ENCODE data around the gene ADO.
A peak's percentile ranks its signal among the peaks of the same experiment; 100 is the strongest.

Gene ADO

DNA sequence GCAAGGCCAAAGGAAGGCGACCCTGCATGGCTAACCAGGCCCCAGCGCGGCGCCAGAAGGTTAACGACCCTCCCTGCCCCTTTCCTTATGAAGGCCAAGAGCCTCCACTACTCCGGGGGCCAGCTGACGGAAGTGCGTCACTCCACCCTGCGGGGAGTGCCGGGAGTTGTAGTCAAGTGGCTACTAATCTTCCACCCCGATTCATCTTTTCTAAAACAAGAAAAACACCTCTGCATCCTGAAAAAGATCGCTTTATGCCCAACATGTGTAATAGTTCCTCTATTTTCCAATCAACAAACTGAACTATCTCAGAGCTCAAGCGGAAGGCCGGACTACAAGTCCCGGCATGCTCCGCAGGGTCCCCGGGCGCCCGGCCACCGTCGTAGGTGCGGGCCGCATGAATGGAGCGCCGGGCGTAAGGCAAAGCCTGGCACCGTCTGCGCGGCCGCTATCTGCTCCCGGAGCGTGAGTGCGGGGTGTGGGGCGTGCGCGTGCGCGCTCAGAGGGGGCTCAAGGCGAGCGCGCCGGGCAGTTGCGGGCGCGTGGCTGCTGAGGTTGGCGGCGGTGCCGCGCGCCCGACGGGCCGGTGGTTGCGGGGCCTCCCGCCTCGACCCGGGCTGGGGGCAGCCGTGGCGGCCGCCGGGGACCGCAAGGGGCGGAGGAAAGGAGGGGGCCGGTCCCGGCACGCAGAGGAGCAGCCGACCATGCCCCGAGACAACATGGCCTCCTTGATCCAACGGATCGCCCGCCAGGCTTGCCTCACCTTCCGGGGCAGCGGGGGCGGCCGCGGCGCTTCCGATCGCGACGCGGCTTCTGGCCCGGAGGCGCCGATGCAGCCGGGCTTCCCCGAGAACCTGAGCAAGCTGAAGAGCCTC, at the start of gene ADO:
Gene ADO (plus strand): TSS at position 365 of the 875 bp plus-strand sequence. CDS start 340 bp downstream, at position 705.
- no peaks in the 10 kb centered on the region for H3K9me3 ChIP-seq (ENCODE audit: control insufficient read depth in 2 of 2, low read length in 2 of 2)
- peak within 1 kb of the TSS; percentile 90 to 92 for H3K9ac ChIP-seq (ENCODE audit: low read length in 2 of 2)
- H3K4me3 ChIP-seq (ENCODE audit: low read length in 2 of 2) = peak within 1 kb of the TSS; percentile 83 to 96
- H3K4me1 ChIP-seq (ENCODE audit: control insufficient read depth, insufficient read depth, low read length) = peaks cover 17% of the 10 kb centered on the region
- H3K27me3 ChIP-seq (ENCODE audit: control insufficient read depth in 1 of 2, insufficient read depth in 2 of 2, low read length in 2 of 2) = no peaks in the 10 kb centered on the region
- no peaks in the 10 kb centered on the region for H3K36me3 ChIP-seq (ENCODE audit: control insufficient read depth in 2 of 2, insufficient read depth in 2 of 2, low read length in 2 of 2)
- H3K27ac ChIP-seq (ENCODE audit: low read length) = peak within 1 kb of the TSS; percentile 95

DNA sequence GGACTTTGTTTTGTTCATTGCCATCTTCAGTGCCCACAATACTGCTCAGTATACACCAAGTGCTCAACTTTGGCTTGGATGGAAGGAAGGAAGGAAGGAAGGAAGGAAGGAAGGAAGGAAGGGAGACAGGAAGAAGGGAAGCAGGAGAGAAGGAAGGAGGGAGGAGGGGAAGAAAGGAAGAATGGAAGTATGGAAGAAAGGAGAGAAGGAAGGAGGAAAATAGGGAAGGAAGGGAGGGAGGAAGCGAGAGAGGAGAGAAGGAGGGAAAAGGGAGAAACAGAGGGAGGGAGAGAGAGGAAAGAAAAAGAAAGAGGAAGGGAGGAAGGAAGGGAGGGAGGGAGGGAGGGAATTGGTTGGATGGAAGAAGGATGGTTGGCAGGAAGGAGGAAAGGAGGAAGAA, 49.6 kb upstream of the ADO start:
- Histone ChIP-seq H3K27ac (ENCODE audit: low read length) (no peak overlapping the region), H3K9ac (ENCODE audit: low read length in 2 of 2) (no peak overlapping the region), H3K4me1 (ENCODE audit: control insufficient read depth, insufficient read depth, low read length) (peaks cover 3% of the 10 kb centered on the region)

DNA sequence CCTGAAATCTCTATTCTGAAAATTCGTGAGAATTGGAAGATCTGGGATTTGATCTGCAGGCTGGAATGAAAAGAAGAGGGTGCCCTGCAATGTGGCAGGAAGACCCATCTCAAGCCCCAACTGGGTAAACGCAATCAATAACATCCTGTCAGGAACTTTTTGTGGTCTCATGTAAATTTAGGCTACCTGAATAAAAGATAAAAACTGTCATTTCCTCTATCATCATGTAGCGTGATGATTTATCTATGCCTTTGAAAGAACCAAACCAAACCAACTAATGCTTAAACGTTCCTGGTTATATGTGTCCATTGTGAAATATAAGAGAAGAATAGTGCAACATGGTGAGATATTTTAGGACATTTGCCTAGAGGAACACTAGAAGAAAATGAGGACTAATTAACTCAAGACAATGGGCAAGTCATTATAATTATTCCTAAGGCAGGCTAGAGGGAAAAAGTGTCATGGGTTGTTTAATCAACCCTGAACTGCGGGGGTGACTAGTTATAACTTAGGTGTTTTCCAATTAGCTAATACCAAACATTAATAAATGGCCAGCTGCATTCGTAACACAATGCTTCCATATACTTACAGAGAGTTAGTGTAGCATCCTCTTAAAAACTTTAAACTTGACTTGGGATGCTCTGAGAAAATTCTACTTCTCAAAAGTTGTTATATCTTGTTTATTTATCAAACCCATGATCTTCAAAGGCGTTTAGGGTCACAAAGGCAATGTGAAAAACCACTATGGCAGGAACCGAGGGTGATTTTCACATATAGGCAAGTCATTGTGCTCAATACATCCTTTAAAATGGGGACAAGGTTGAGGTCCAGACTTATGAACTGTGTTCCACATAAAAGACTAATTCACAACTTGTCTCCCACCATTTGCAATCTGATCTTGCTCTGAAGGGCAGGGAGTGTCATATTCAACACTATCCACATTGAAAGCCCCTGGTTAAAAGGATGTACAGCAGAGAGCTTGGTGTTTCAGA, 48.6 kb upstream of the ADO start:
- H3K27me3 ChIP-seq (ENCODE audit: control insufficient read depth in 1 of 2, insufficient read depth in 2 of 2, low read length in 2 of 2) = no peaks in the 10 kb centered on the region
- peaks cover 3% of the 10 kb centered on the region for H3K4me1 ChIP-seq (ENCODE audit: control insufficient read depth, insufficient read depth, low read length)
- H3K4me3 ChIP-seq (ENCODE audit: low read length in 2 of 2) = no peak overlapping the region
- no peak overlapping the region for H3K9ac ChIP-seq (ENCODE audit: low read length in 2 of 2)
- H3K27ac ChIP-seq (ENCODE audit: low read length) = no peak overlapping the region
- H3K9me3 ChIP-seq (ENCODE audit: control insufficient read depth in 2 of 2, low read length in 2 of 2) = no peaks in the 10 kb centered on the region
- H3K36me3 ChIP-seq (ENCODE audit: control insufficient read depth in 2 of 2, insufficient read depth in 2 of 2, low read length in 2 of 2) = no peaks in the 10 kb centered on the region

More for the DNA sequence above, 49.6 kb upstream of the ADO start:
- H3K27me3 ChIP-seq (ENCODE audit: control insufficient read depth in 1 of 2, insufficient read depth in 2 of 2, low read length in 2 of 2) = no peaks in the 10 kb centered on the region
- no peaks in the 10 kb centered on the region for H3K9me3 ChIP-seq (ENCODE audit: control insufficient read depth in 2 of 2, low read length in 2 of 2)
- no peaks in the 10 kb centered on the region for H3K36me3 ChIP-seq (ENCODE audit: control insufficient read depth in 2 of 2, insufficient read depth in 2 of 2, low read length in 2 of 2)
- no peak overlapping the region for H3K4me3 ChIP-seq (ENCODE audit: low read length in 2 of 2)

DNA sequence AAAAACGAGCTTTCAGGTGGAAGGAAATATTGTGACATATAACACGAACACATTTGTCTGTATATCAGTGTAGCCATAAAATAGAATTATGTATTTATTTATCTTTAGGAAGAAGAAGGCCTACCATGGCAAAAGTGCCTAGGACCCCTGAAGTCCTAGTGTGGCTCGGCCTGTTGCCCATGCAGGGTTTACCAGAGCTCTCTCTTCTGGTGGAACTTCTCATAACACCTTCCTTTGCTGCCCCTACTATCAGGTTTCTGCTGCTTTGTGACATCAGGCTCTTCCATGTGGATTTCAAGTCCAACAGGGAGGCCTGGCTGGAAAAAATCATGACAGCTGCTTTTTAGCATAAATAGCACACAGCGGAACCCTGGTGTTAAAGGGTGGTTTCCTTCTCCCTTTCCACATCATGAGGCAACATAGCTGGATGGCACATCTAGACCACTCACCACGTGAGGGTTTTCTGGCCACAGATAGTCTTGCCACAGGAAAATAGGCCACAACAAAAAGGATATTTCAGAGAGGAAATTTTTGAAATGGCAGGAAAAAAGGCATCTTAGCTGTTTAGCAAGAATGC, 44.8 kb upstream of the ADO start:
- Histone ChIP-seq H3K9me3 (ENCODE audit: control insufficient read depth in 2 of 2, low read length in 2 of 2) (no peaks in the 10 kb centered on the region), H3K4me1 (ENCODE audit: control insufficient read depth, insufficient read depth, low read length) (peaks cover 3% of the 10 kb centered on the region), H3K36me3 (ENCODE audit: control insufficient read depth in 2 of 2, insufficient read depth in 2 of 2, low read length in 2 of 2) (no peaks in the 10 kb centered on the region), H3K27me3 (ENCODE audit: control insufficient read depth in 1 of 2, insufficient read depth in 2 of 2, low read length in 2 of 2) (no peaks in the 10 kb centered on the region), H3K27ac (ENCODE audit: low read length) (no peak overlapping the region), H3K9ac (ENCODE audit: low read length in 2 of 2) (no peak overlapping the region), H3K4me3 (ENCODE audit: low read length in 2 of 2) (no peak overlapping the region)

DNA sequence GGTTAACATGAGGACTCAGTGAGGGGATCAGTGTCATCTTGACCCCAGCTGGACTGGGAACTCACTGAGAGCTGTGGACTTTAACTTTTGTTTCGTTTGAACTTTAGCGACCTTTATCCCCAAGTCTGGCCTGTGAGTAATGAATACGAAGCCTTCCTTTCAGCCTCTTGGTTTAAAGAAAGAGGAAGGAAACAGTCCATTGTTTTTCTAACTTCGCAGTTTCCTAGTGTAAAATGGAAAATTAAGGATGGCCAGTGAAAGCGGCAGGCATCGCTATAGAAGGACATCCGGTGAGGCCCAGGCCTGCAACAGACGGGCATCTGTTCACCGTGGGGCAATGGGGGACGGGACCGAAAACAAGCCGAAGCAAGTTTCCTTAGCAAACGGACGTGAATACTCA, 44.1 kb upstream of the ADO start:
- no peaks in the 10 kb centered on the region for H3K27me3 ChIP-seq (ENCODE audit: control insufficient read depth in 1 of 2, insufficient read depth in 2 of 2, low read length in 2 of 2)
- no peaks in the 10 kb centered on the region for H3K36me3 ChIP-seq (ENCODE audit: control insufficient read depth in 2 of 2, insufficient read depth in 2 of 2, low read length in 2 of 2)
- peaks cover 3% of the 10 kb centered on the region for H3K4me1 ChIP-seq (ENCODE audit: control insufficient read depth, insufficient read depth, low read length)
- no peak overlapping the region for H3K4me3 ChIP-seq (ENCODE audit: low read length in 2 of 2)
- no peaks in the 10 kb centered on the region for H3K9me3 ChIP-seq (ENCODE audit: control insufficient read depth in 2 of 2, low read length in 2 of 2)
- H3K27ac ChIP-seq (ENCODE audit: low read length) = no peak overlapping the region
- no peak overlapping the region for H3K9ac ChIP-seq (ENCODE audit: low read length in 2 of 2)

DNA sequence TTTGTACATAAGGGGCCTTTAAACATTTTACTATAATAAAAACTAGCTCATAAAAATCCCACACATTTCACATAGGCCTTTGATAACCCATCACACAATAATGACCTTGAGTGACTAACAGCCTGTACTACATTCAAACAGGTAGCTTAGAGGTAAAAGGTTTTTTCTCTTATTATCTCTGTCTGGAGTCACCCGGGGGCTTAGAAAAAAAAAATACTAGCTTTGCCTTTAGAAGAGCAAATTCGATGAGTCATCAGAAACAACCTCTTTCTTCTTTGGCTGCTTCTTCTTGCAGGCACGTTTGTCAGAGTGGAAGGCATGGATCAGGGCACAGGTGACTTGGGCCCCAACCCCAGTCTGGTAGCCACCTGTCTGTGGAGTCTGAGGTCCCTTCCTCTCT, 43.4 kb upstream of the ADO start:
- Histone ChIP-seq H3K27me3 (ENCODE audit: control insufficient read depth in 1 of 2, insufficient read depth in 2 of 2, low read length in 2 of 2) (no peaks in the 10 kb centered on the region), H3K27ac (ENCODE audit: low read length) (no peak overlapping the region), H3K9me3 (ENCODE audit: control insufficient read depth in 2 of 2, low read length in 2 of 2) (no peaks in the 10 kb centered on the region), H3K36me3 (ENCODE audit: control insufficient read depth in 2 of 2, insufficient read depth in 2 of 2, low read length in 2 of 2) (no peaks in the 10 kb centered on the region), H3K4me3 (ENCODE audit: low read length in 2 of 2) (no peak overlapping the region), H3K9ac (ENCODE audit: low read length in 2 of 2) (no peak overlapping the region), H3K4me1 (ENCODE audit: control insufficient read depth, insufficient read depth, low read length) (peaks cover 3% of the 10 kb centered on the region)

DNA sequence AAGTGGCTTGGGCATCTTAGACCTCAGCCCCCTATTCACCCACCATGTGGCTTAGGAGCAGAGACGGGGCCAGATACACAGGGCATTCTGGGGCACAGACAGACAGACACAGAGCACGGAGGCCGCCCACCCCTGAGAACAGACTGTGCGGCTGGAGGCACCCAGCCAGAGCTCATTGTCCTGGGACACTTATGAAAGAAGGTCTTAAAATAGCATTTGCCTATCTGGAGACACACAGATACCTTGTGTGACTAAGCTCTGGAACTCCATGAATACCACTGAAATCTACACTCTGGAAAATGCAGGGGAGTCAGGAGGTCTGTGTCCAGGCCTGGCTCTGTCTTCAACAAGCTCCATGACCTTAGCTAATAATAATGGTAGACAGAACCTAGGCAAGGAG, 41.4 kb upstream of the ADO start:
- H3K27ac ChIP-seq (ENCODE audit: low read length) = no peak overlapping the region

DNA sequence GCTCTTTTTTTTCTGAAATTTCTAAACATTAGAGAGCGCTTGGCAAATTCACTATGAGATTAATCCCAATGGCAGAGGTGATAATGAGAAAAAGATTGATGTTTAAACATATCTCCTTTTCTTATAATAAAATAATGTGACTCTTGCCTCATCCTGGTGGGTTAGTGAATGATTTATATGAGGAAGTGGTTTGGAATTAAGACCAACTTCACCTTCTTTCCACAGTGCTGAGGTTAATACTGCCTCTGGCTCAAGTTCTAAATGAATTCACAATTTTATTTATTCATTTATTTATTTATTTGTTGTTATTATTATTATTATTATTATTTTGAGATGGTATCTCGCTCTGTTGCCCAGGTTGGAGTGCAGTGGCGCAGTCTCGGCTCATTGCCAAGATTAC, 40.5 kb upstream of the ADO start:
- no peaks in the 10 kb centered on the region for H3K36me3 ChIP-seq (ENCODE audit: control insufficient read depth in 2 of 2, insufficient read depth in 2 of 2, low read length in 2 of 2)
- H3K9ac ChIP-seq (ENCODE audit: low read length in 2 of 2) = no peak overlapping the region
- H3K27ac ChIP-seq (ENCODE audit: low read length) = no peak overlapping the region
- no peaks in the 10 kb centered on the region for H3K27me3 ChIP-seq (ENCODE audit: control insufficient read depth in 1 of 2, insufficient read depth in 2 of 2, low read length in 2 of 2)
- no peaks in the 10 kb centered on the region for H3K9me3 ChIP-seq (ENCODE audit: control insufficient read depth in 2 of 2, low read length in 2 of 2)
- H3K4me1 ChIP-seq (ENCODE audit: control insufficient read depth, insufficient read depth, low read length) = peaks cover 3% of the 10 kb centered on the region
- no peak overlapping the region for H3K4me3 ChIP-seq (ENCODE audit: low read length in 2 of 2)

More for the DNA sequence above, 41.4 kb upstream of the ADO start:
- Histone ChIP-seq H3K4me1 (ENCODE audit: control insufficient read depth, insufficient read depth, low read length) (peaks cover 3% of the 10 kb centered on the region), H3K9ac (ENCODE audit: low read length in 2 of 2) (no peak overlapping the region), H3K4me3 (ENCODE audit: low read length in 2 of 2) (no peak overlapping the region), H3K36me3 (ENCODE audit: control insufficient read depth in 2 of 2, insufficient read depth in 2 of 2, low read length in 2 of 2) (no peaks in the 10 kb centered on the region), H3K27me3 (ENCODE audit: control insufficient read depth in 1 of 2, insufficient read depth in 2 of 2, low read length in 2 of 2) (no peaks in the 10 kb centered on the region), H3K9me3 (ENCODE audit: control insufficient read depth in 2 of 2, low read length in 2 of 2) (no peaks in the 10 kb centered on the region)

DNA sequence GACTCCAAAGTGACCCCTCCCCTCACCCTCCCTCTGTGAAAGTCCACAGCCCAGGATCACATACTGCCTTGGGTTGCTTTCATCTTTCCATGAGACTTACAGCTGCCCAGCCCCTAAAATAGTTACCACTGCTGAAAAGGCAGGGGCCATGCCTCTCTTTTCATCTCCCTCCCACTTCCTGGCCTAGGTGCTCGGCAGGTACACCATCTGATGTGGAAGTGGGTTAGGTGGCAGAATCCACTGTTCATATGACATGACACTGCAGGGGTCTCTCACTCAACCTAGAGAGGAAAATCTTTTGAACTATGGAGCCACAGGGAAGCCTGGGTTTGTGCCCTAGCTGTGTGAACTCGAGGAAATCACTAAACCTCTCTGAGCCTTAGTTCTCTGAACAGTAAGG, 38.8 kb upstream of the ADO start:
- Histone ChIP-seq H3K4me1 (ENCODE audit: control insufficient read depth, insufficient read depth, low read length) (no peaks in the 10 kb centered on the region), H3K36me3 (ENCODE audit: control insufficient read depth in 2 of 2, insufficient read depth in 2 of 2, low read length in 2 of 2) (no peaks in the 10 kb centered on the region), H3K27ac (ENCODE audit: low read length) (no peak overlapping the region), H3K9ac (ENCODE audit: low read length in 2 of 2) (no peak overlapping the region), H3K9me3 (ENCODE audit: control insufficient read depth in 2 of 2, low read length in 2 of 2) (no peaks in the 10 kb centered on the region), H3K4me3 (ENCODE audit: low read length in 2 of 2) (no peak overlapping the region), H3K27me3 (ENCODE audit: control insufficient read depth in 1 of 2, insufficient read depth in 2 of 2, low read length in 2 of 2) (peaks cover 0 to 2% of the 10 kb centered on the region in 2 donors)

DNA sequence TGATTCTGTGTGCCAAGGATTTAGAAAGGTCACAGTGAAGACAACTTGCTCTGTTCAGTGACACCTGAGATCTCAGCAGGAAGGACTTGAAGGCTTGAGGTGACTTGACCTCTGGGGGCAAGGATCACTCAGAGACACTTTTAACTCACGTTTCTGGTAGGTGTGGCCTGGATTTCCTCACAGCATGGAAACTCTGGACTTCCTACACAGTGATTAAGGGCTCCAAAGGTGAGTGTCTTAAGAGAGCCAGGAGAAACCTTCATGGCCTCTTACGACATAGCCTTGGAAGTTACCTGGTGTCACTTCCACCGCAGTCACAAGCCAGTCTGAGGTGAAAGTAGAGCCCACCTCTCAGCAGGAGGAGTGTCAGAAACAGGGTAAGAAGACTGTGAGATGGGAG, 38.1 kb upstream of the ADO start:
- Histone ChIP-seq H3K27ac (ENCODE audit: low read length) (no peak overlapping the region), H3K9me3 (ENCODE audit: control insufficient read depth in 2 of 2, low read length in 2 of 2) (no peaks in the 10 kb centered on the region), H3K4me1 (ENCODE audit: control insufficient read depth, insufficient read depth, low read length) (no peaks in the 10 kb centered on the region), H3K27me3 (ENCODE audit: control insufficient read depth in 1 of 2, insufficient read depth in 2 of 2, low read length in 2 of 2) (peaks cover 0 to 2% of the 10 kb centered on the region in 2 donors), H3K9ac (ENCODE audit: low read length in 2 of 2) (no peak overlapping the region), H3K4me3 (ENCODE audit: low read length in 2 of 2) (no peak overlapping the region), H3K36me3 (ENCODE audit: control insufficient read depth in 2 of 2, insufficient read depth in 2 of 2, low read length in 2 of 2) (no peaks in the 10 kb centered on the region)
